Smooth muscle cell (in vitro differentiated cells): ENCODE results near the gene NMNAT1. TPM values are rescaled to one million over a fixed set of nuclear protein-coding genes. Genes with fewer than 3 reads are reported as not detected.

Source experiments
- DNase-seq: peaks from one replicate; lab custom pipeline; 2025; ENCODE audit not compliant: unreplicated experiment; lab: John Stamatoyannopoulos, UW
- H2AFZ ChIP-seq: fragments of 200-600 bp; sonication (generic); 2 replicates; pipeline ENCODE4 v1.6.0; 2016; ENCODE audit warnings: antibody characterized with exemption, low read depth, mild to moderate bottlenecking
- H3F3A ChIP-seq: fragments of 200-600 bp; sonication (generic); 2 replicates; pipeline ENCODE4 v1.6.0; 2017; ENCODE audit warnings: antibody characterized with exemption, low read depth
- H3K27ac ChIP-seq: fragments of 200-600 bp; sonication (generic); 2 replicates; pipeline ENCODE4 v1.5.1; 2016; ENCODE audit warnings: low read depth, mild to moderate bottlenecking
- H3K27me3 ChIP-seq: fragments of 200-600 bp; sonication (generic); 2 replicates; pipeline ENCODE4 v1.6.1; 2016; ENCODE audit warnings: low read depth, mild to moderate bottlenecking
- H3K36me3 ChIP-seq: fragments of 200-600 bp; sonication (generic); 2 replicates; pipeline ENCODE4 v1.5.1; 2016; ENCODE audit warnings: low read depth
- H3K4me1 ChIP-seq: fragments of 200-600 bp; sonication (generic); 2 replicates; pipeline ENCODE4 v1.5.1; 2016; ENCODE audit warnings: low read depth
- H3K4me2 ChIP-seq: fragments of 200-600 bp; sonication (generic); 2 replicates; pipeline ENCODE4 v1.6.0; 2016; ENCODE audit warnings: mild to moderate bottlenecking
- H3K4me3 ChIP-seq: fragments of 200-600 bp; sonication (generic); 2 replicates; pipeline ENCODE4 v1.5.1; 2016; ENCODE audit warnings: mild to moderate bottlenecking
- H3K79me2 ChIP-seq: fragments of 200-600 bp; sonication (generic); 2 replicates; pipeline ENCODE4 v1.6.0; 2016; ENCODE audit warnings: low read depth, mild to moderate bottlenecking
- H3K9ac ChIP-seq: fragments of 200-600 bp; sonication (generic); 2 replicates; pipeline ENCODE4 v1.6.0; 2016; ENCODE audit warnings: low read depth
- H3K9me3 ChIP-seq: fragments of 200-600 bp; sonication (generic); replicated peaks from 2 replicates; pipeline ENCODE4 v1.5.1; 2016; ENCODE audit warnings: low read depth
- H4K20me1 ChIP-seq: fragments of 200-600 bp; sonication (generic); 2 replicates; pipeline ENCODE4 v1.6.0; 2016; ENCODE audit warnings: low read depth
- CTCF ChIP-seq: fragments of 200-600 bp; sonication (generic); IDR thresholded peaks from 2 replicates; pipeline ENCODE4 v1.5.1; 2017; ENCODE audit warnings: borderline replicate concordance, mild to moderate bottlenecking, antibody characterized with exemption; ENCODE audit not compliant: insufficient read depth, poor library complexity, severe bottlenecking
- WGBS: methylation state at CpG from one replicate; pipeline ENCODE4 v1.1.7; 2016; ENCODE audit warnings: low lambda C conversion rate; 5-methylcytosine and 5-hydroxymethylcytosine counted together
- polyA plus RNA-seq: library from polyadenylated mRNA; unstranded; fragments of >200 nt; fragmentation: Nextera tagmentation; extraction: Ambion mirVana; gene quantifications from 2 replicates; pipeline ENCODE4 v1.2.1, GENCODE V29; 2016
- total RNA-seq: library from RNA; depleted of rRNA; stranded (reverse); fragments of >200 nt; gene quantifications from 2 replicates; pipeline ENCODE4 v1.2.3, GENCODE V29; 2014

Gene NMNAT1
- total and polyA plus RNA-seq, 2 experiments from 2014 or later, result 7.4 to 9.8 TPM

DNA sequence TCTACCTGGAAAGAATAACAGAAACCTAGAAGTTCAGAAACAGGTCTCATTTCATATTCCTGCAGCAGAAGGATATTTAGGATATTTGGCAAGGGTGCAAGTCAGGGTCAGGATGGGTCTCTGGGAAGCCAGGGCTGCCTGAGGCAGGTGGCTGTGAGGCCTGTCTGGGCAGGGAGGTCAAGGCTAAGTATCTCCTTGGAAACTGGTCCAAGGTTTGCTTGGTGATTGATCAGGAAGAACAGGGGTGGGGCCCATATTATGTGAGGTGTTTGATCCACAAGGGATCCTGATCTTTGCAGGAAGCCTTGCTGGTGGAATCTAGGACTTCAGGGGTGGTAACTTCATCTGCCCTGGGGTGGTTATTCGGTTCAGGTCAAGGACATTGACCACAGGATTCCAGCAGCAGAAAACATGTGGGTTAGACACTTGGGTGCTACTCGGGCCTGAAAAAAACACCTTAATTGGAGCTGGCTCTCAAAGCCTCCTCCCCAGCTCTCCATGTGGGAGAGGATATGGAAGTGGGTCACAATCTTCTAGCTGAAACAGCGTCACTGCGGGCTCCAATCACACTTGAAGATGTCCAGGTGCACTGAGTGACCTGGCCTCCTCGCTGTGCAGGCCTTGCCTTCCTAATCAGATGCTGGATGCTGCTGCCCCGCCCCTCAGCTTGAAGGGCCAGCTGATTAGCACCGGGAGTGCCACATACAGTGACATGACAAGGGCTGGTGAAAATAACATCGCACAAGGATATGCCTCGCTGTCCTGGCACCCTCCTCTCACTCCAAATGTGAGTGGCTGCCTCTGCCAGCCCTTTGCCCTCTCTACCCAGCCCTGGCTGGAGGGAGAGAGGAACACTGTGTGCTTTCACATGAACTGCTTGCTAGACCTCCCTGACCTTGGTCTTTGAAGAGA, 41.9 kb upstream of the NMNAT1 start:
- H4K20me1 ChIP-seq, result peaks cover 16% of the 10 kb centered on the region
- no peak overlapping the region for H3K4me3 ChIP-seq
- H3K9ac ChIP-seq, result no peak overlapping the region
- H3K4me2 ChIP-seq, result no peak overlapping the region
- no peak for TF ChIP-seq CTCF
- H3K27ac ChIP-seq, result no peak overlapping the region
- H3K79me2 ChIP-seq, result peaks cover 34% of the 10 kb centered on the region
- H3K4me1 ChIP-seq, result no peaks in the 10 kb centered on the region
- no peaks in the 10 kb centered on the region for H3K27me3 ChIP-seq
- DNase-seq, result no peak
- H3K9me3 ChIP-seq, result no peaks in the 10 kb centered on the region
- H3F3A ChIP-seq, result peaks cover 6% of the 10 kb centered on the region
- H3K36me3 ChIP-seq, result no peaks in the 10 kb centered on the region
- no peak overlapping the region for H2AFZ ChIP-seq
- 88% methylated on average over 9 of the region's 9 CpGs for WGBS

DNA sequence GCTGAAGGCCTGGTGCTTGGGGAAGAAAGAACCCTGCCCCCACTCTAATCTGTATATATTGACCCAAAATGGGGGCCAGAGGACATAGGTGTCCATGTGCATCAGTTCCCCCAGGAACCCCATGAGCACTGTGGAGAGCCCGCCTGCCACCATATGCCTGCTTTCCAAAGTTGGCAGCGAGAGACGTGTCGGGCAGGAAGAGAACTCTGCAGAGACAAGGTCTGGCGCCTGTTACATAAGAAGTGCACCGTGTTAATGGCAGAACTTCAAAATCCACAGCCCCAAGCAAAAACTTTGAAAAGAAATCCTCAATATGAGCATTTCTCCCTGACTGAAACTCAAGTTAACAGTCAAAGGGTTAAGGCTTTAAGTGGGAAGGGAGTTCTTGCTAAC, 41.2 kb upstream of the NMNAT1 start:
- TF ChIP-seq CTCF, result no peak
- H3K27me3 ChIP-seq, result no peaks in the 10 kb centered on the region

DNA sequence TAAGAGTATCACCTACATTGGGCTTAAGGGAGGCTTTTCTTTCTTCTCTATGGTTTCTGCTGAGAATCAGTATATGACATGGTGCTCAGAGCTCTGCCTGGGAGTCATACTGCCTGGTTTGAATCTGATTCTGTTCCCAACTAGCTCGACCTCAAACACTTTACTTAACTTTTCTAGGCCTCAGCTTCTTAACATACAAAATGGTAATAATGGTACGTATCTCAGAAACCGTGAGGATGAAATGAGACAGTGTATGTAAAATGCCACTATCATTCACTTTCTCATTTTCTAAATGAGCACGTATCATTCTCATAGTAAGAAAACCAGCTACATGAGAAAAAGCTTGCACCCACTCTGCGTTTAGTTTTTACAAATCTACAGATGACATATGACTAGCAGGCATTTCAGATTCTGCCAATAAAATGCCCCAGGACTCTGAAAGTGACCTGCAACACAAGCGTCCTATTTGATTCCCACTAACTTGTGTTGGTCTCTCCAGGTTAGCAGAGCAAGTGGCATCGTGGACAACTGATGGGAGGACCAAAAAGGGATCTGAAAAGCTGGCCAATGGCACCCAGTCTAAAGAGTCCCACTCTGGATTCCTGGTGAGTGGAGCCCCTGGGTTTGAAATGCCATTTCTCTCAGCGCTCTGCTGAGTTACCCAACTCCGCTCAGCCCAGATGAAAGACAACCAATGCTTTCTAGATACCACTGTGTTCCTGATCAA, 39.3 kb upstream of the NMNAT1 start:
- Histone ChIP-seq H3K4me1 (peaks cover 3% of the 10 kb centered on the region), H2AFZ (no peak overlapping the region), H3K79me2 (peaks cover 45% of the 10 kb centered on the region), H3K4me2 (peak overlapping the region; percentile 67), H3F3A (peaks cover 6% of the 10 kb centered on the region), H3K36me3 (no peaks in the 10 kb centered on the region), H3K27me3 (no peaks in the 10 kb centered on the region), H3K9me3 (no peaks in the 10 kb centered on the region), H4K20me1 (peaks cover 16% of the 10 kb centered on the region), H3K9ac (peak overlapping the region; percentile 35), H3K4me3 (no peak overlapping the region), H3K27ac (peak overlapping the region; percentile 88)
- TF ChIP-seq CTCF, result no peak
- WGBS, result 92% methylated on average over 9 of the region's 9 CpGs
- DNase-seq, result no peak

More for the DNA sequence above, 41.2 kb upstream of the NMNAT1 start:
- peaks cover 6% of the 10 kb centered on the region for H3F3A ChIP-seq
- peaks cover 16% of the 10 kb centered on the region for H4K20me1 ChIP-seq
- H3K36me3 ChIP-seq, result no peaks in the 10 kb centered on the region
- H3K4me2 ChIP-seq, result no peak overlapping the region
- H3K27ac ChIP-seq, result no peak overlapping the region
- DNase-seq, result no peak
- no peaks in the 10 kb centered on the region for H3K4me1 ChIP-seq
- H3K9me3 ChIP-seq, result no peaks in the 10 kb centered on the region
- peaks cover 40% of the 10 kb centered on the region for H3K79me2 ChIP-seq
- H2AFZ ChIP-seq, result no peak overlapping the region
- WGBS, result 97% methylated on average over 6 of the region's 6 CpGs
- H3K9ac ChIP-seq, result no peak overlapping the region
- no peak overlapping the region for H3K4me3 ChIP-seq
